ENCODE results near the gene INAFM2.

INAFM2 gene

GRCh38 chr15:40295297-40295696 lies 28.2 kb upstream of the INAFM2 start:
- Histone ChIP-seq H3K4me3 (ENCODE audit: low read depth, low read length) (no peak overlapping the region), H3K4me1 (ENCODE audit: control insufficient read depth, insufficient read depth, low read length) (no peaks in the 10 kb centered on the region; the same call in 1 of the 2 replicates), H3K36me3 (ENCODE audit: control insufficient read depth in 2 of 2, insufficient read depth in 1 of 2, low read length in 2 of 2) (no peaks in the 10 kb centered on the region), H3K27ac (ENCODE audit: extremely low read depth, low read depth, low read length) (no peak overlapping the region), H3K9me3 (ENCODE audit: control insufficient read depth, insufficient read depth, low read depth, low read length) (no peaks in the 10 kb centered on the region)
- TF ChIP-seq ZNF214 (tag by site-specific recombination; IDR thresholded peaks at IDR 0.05; ENCODE audit: borderline replicate concordance) (no peak), ZIC2 (tag by site-specific recombination; IDR thresholded peaks at IDR 0.05) (peak; percentile 22; the same call in 1 of the 2 replicates)
- POLR2A ChIA-PET, result no interaction called here
- CTCF ChIA-PET, result interaction anchor here (0.6 to 1.4 kb wide), 4 partner anchors 14 to 42 kb away, joined by 3 to 4 read pairs (median 3); no protein-coding TSS in a partner anchor

GRCh38 chr15:40295877-40296560 lies 27.5 kb upstream of the INAFM2 start:
- H3K27ac ChIP-seq (ENCODE audit: extremely low read depth, low read depth, low read length), result no peak overlapping the region
- TF ChIP-seq OVOL3 (tag by site-specific recombination; IDR thresholded peaks at IDR 0.05) (no peak), ZNF48 (tag by site-specific recombination; IDR thresholded peaks at IDR 0.05) (no peak), ZBTB11 (tag by site-specific recombination; conservative IDR thresholded peaks at IDR 0.05; ENCODE audit: low read depth) (no peak), ZNF2 (tag by site-specific recombination; IDR thresholded peaks at IDR 0.05) (no peak), GLI4 (tag by site-specific recombination; IDR thresholded peaks at IDR 0.05) (no peak), ZNF585B (tag by site-specific recombination; IDR thresholded peaks at IDR 0.05) (no peak), ZNF664 (tag by site-specific recombination; IDR thresholded peaks at IDR 0.05) (no peak), ZBTB49 (tag by site-specific recombination; IDR thresholded peaks at IDR 0.05; ENCODE audit: low read depth) (no peak), PRDM10 (tag by site-specific recombination; IDR thresholded peaks at IDR 0.05) (no peak), ZNF148 (tag by site-specific recombination; IDR thresholded peaks at IDR 0.05; ENCODE audit: borderline replicate concordance) (no peak), ZNF423 (tag by site-specific recombination; IDR thresholded peaks at IDR 0.05) (no peak), ZNF302 (tag by site-specific recombination; IDR thresholded peaks at IDR 0.05; ENCODE audit: low read depth) (no peak), ZNF221 (tag by site-specific recombination; IDR thresholded peaks at IDR 0.05; ENCODE audit: borderline replicate concordance) (no peak), ZNF660 (tag by site-specific recombination; IDR thresholded peaks at IDR 0.05) (no peak), RBAK (tag by site-specific recombination; IDR thresholded peaks at IDR 0.05) (no peak), ZNF366 (tag by site-specific recombination; conservative IDR thresholded peaks at IDR 0.05) (no peak), ZNF692 (tag by site-specific recombination; IDR thresholded peaks at IDR 0.05) (no peak)
- no peaks in the 10 kb centered on the region for H3K9me3 ChIP-seq (ENCODE audit: control insufficient read depth, insufficient read depth, low read depth, low read length)
- no peaks in the 10 kb centered on the region for H3K36me3 ChIP-seq (ENCODE audit: control insufficient read depth in 2 of 2, insufficient read depth in 1 of 2, low read length in 2 of 2)
- ChIA-PET POLR2A (no interaction called here), CTCF (interaction anchor here (0.7 to 1.4 kb wide), 6 partner anchors 14 to 42 kb away, joined by 3 to 4 read pairs (median 3); no protein-coding TSS in a partner anchor)
- no peaks in the 10 kb centered on the region; the same call in 1 of the 2 replicates for H3K4me1 ChIP-seq (ENCODE audit: control insufficient read depth, insufficient read depth, low read length)
- H3K4me3 ChIP-seq (ENCODE audit: low read depth, low read length), result no peak overlapping the region
